GM18526 (cell line): Measurements from ENCODE around the gene ERLEC1.

Experiments
- POLR2A ChIP-seq: IDR thresholded peaks from 3 replicates; pipeline ENCODE4 v1.6.1; 2011; ENCODE audit not compliant: insufficient read length; ENCODE audit errors: extremely low read depth

Gene ERLEC1

GRCh38 chr2:53859206-53860181 is 72.7 kb downstream of the ERLEC1 start, which contains the start of gene GPR75:
GPR75 (minus strand) TSS chr2:53859967; CDS start chr2:53854756, 5,211 bp downstream.
- no peak for TF ChIP-seq POLR2A

GRCh38 chr2:53861824-53862223 is 75.0 kb downstream of the ERLEC1 start:
- no peak for TF ChIP-seq POLR2A

DNA sequence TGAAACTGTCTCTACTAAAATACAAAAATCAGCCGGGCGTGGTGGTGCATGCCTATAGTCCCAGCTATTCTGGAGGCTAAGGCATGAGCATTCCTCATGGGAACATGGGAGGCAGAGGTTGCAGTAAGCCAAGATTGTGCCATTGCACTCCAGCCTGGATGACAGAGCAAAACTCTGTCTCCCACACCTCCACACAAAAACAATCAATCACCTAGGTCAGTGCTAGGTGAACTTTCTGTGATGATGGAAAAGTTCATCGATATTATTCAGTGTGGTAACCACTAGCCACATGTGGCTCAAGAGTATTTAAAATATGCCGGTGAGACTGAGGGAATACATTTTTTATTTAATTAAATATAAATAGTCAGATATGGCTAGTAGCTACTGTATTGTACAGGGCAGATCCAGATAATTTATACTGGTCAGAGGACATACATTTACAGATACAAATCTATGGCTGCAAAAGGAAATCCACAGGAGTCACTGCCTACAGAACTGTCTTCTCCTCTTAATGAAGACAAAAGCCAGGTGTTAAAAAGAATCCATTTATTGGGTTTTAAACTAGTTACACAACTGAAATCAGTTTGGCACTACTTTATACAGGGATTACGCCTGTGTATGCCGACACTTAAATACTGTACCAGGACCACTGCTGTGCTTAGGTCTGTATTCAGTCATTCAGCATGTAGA is 76.8 kb downstream of the ERLEC1 start:
- TF ChIP-seq POLR2A, result no peak

DNA sequence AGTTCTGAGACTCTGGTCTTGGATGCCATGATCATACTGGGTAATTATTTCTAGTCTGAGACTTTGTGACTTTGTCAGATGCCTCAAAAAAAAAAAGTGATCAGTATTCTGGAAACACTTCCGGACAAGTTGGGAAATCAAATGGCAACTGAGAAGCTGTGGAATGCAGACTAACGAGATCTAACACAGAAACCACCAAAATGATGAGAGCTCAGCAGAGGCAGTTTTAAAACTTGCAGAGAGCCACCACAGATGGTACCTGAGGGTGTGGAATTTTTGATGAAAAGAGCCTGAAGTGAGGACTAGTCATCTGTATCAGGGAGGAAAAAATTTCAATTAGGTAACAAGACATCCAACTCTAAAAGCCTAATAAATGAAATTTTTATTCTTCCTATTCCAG is 78.4 kb downstream of the ERLEC1 start:
- TF ChIP-seq POLR2A, result no peak

GRCh38 chr2:53865962-53866361 is 79.1 kb downstream of the ERLEC1 start:
- no peak for TF ChIP-seq POLR2A

GRCh38 chr2:53867169-53867568 is 80.3 kb downstream of the ERLEC1 start:
- TF ChIP-seq POLR2A, result no peak

GRCh38 chr2:53867773-53868172 is 80.9 kb downstream of the ERLEC1 start:
- TF ChIP-seq POLR2A, result no peak
